AG08396 (cell line): ENCODE measurements around the gene B4GALT5.
A peak's percentile ranks its signal among the peaks of the same experiment; 100 is the strongest.

Source experiments
- DNase-seq: peaks from one replicate; pipeline ENCODE4 v3.0.0; 2012; ENCODE audit warnings: low spot score, mixed read lengths

The B4GALT5 gene

GRCh38 chr20:49700411-49701185 is 13.1 kb downstream of the B4GALT5 start:
- no peak for DNase-seq

GRCh38 chr20:49699200-49699992 is 14.3 kb downstream of the B4GALT5 start:
- no peak for DNase-seq

- no peak for DNase-seq
Measured at GRCh38 chr20:49698477-49698876, 15.2 kb downstream of the B4GALT5 start.

GRCh38 chr20:49697071-49697470 is 16.6 kb downstream of the B4GALT5 start:
- DNase-seq: no peak

GRCh38 chr20:49696594-49696993 is 17.1 kb downstream of the B4GALT5 start:
- DNase-seq: no peak

- DNase-seq: no peak
Measured at GRCh38 chr20:49695830-49696229, 17.8 kb downstream of the B4GALT5 start.

GRCh38 chr20:49694450-49695071 is 19.1 kb downstream of the B4GALT5 start:
- no peak for DNase-seq

- no peak for DNase-seq
Measured at GRCh38 chr20:49693435-49694171, 20.1 kb downstream of the B4GALT5 start.

- DNase-seq: no peak
Measured at GRCh38 chr20:49692941-49693340, 20.7 kb downstream of the B4GALT5 start.

GRCh38 chr20:49691818-49692568 is 21.7 kb downstream of the B4GALT5 start:
- no peak for DNase-seq

GRCh38 chr20:49690899-49691620 is 22.6 kb downstream of the B4GALT5 start:
- no peak for DNase-seq

- no peak for DNase-seq
Measured at GRCh38 chr20:49687595-49688567, 25.8 kb downstream of the B4GALT5 start.

GRCh38 chr20:49685809-49686208 is 27.9 kb downstream of the B4GALT5 start:
- peak; percentile 36 for DNase-seq

- no peak for DNase-seq
Measured at GRCh38 chr20:49685161-49685601, 28.5 kb downstream of the B4GALT5 start.

GRCh38 chr20:49684335-49684997 is 29.2 kb downstream of the B4GALT5 start:
- DNase-seq: no peak

- no peak for DNase-seq
Measured at GRCh38 chr20:49682798-49683197, 30.9 kb downstream of the B4GALT5 start.

GRCh38 chr20:49682278-49682677 is 31.4 kb downstream of the B4GALT5 start:
- DNase-seq: no peak

- DNase-seq: no peak
Measured at GRCh38 chr20:49681850-49682216, 31.8 kb downstream of the B4GALT5 start.

GRCh38 chr20:49680484-49680883 is 33.2 kb downstream of the B4GALT5 start:
- no peak for DNase-seq
